ENCODE data around the gene PRR27. TPM values are rescaled to one million over a fixed set of nuclear protein-coding genes. Genes with fewer than 3 reads are reported as not detected.

The PRR27 gene
- total and polyA plus RNA-seq, 10 of the 15 experiments (the other 5 are each of a cell fraction or from before 2014, with no cell fraction given), result not detected

DNA sequence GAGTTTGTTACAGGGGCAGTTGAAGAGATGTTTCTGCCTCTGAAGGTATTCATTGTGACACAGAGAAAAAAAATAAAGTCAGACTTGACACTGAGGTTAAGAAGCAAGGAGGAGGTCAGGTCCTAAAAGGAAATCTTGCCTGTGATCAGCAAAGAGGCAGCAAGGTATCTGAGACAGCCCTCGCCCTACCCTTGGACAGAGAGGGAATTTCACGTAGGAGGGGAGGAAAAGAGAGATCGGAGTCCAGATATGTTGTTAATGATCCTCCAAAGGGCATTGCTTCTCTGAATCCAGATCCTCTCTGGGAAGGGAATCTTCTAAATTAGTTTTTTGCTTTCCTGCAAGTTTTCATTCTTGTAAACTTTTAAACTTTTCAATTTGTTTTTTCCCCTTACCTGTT, 15.3 kb upstream of the PRR27 start (continued):
- TF ChIP-seq, protein P1, sequence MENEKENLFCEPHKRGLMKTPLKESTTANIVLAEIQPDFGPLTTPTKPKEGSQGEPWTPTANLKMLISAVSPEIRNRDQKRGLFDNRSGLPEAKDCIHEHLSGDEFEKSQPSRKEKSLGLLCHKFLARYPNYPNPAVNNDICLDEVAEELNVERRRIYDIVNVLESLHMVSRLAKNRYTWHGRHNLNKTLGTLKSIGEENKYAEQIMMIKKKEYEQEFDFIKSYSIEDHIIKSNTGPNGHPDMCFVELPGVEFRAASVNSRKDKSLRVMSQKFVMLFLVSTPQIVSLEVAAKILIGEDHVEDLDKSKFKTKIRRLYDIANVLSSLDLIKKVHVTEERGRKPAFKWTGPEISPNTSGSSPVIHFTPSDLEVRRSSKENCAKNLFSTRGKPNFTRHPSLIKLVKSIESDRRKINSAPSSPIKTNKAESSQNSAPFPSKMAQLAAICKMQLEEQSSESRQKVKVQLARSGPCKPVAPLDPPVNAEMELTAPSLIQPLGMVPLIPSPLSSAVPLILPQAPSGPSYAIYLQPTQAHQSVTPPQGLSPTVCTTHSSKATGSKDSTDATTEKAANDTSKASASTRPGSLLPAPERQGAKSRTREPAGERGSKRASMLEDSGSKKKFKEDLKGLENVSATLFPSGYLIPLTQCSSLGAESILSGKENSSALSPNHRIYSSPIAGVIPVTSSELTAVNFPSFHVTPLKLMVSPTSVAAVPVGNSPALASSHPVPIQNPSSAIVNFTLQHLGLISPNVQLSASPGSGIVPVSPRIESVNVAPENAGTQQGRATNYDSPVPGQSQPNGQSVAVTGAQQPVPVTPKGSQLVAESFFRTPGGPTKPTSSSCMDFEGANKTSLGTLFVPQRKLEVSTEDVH (IDR thresholded peaks at IDR 0.05; ENCODE audit: low read depth, partially characterized antibody), result no peak
- no peak for TF ChIP-seq PAX5 (IDR thresholded peaks at IDR 0.05; ENCODE audit: borderline replicate concordance, low read depth, low read length)

DNA sequence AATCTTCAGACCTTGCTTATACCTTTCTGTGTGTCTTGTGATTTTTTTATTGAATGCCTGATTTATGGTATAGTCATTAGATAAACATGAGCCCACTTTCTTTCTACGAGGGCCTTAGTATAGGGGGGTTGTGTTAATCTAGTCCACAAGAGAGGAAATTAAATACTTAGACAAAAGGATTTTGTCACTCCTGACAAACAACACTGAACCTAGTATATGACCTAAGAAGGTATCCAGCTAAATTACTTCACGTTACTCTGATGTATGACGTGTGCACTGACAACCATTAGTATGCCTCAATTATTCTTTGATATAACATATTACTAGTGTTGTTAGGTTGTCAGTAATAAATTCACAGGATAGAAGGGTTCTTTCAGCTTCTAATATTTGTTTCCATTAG, 2.8 kb upstream of the PRR27 start:
- ChIA-PET RAD21 (ENCODE audit: unreplicated experiment) (no interaction called here), SMC1A (ENCODE audit: uncharacterized antibody, unreplicated experiment) (no interaction called here), CTCF (no interaction called here), POLR2A (no interaction called here)
- Histone ChIP-seq H3K4me2 (ENCODE audit: control insufficient read depth, insufficient read depth) (no peak overlapping the region), H3K9me3 (replicated peaks; ENCODE audit: control insufficient read depth, insufficient read depth, low read length) (no peaks in the 10 kb centered on the region), H3K4me3 (no peak overlapping the region), H3K9ac (ENCODE audit: control insufficient read depth, insufficient read depth, low read length) (no peak overlapping the region), H3K27ac (ENCODE audit: control insufficient read depth, insufficient read depth) (no peak overlapping the region), H3K27me3 (replicated peaks in 1 of 2; ENCODE audit: control insufficient read depth in 2 of 2, insufficient read depth in 2 of 2, low read length in 1 of 2) (no peaks in the 10 kb centered on the region), H2AFZ (ENCODE audit: control insufficient read depth, low read depth, low read length) (no peak overlapping the region), H3K4me1 (ENCODE audit: control insufficient read depth, insufficient read depth, low read length) (no peaks in the 10 kb centered on the region), H3K79me2 (ENCODE audit: control insufficient read depth, insufficient read depth, low read length) (no peaks in the 10 kb centered on the region), H3K36me3 (ENCODE audit: control insufficient read depth in 2 of 2, insufficient read depth in 2 of 2, low read length in 1 of 2) (no peaks in the 10 kb centered on the region), H4K20me1 (ENCODE audit: control insufficient read depth, insufficient read depth) (no peaks in the 10 kb centered on the region)
- no TSS peak for BruUV-seq (replicated peaks)
- intact Hi-C loops (cut with micrococcal nuclease; ENCODE audit: unreplicated experiment) (no loop called here), in situ Hi-C loops (cut with MboI) (no loop called here)
- DNase-seq (ENCODE audit: low read depth, low spot score) (no peak), ATAC-seq (no peak), FAIRE-seq (no peak)
- TF ChIP-seq CHD4 (IDR thresholded peaks at IDR 0.05) (no peak), GATAD2B (conservative IDR thresholded peaks at IDR 0.05; ENCODE audit: low read depth) (no peak), RAD51 (IDR thresholded peaks at IDR 0.05) (no peak), ATF2 (IDR thresholded peaks at IDR 0.05; ENCODE audit: low read length) (no peak), SKIL (IDR thresholded peaks at IDR 0.05; ENCODE audit: low read depth, poor library complexity, severe bottlenecking) (no peak), SMC3 (IDR thresholded peaks at IDR 0.05; ENCODE audit: borderline replicate concordance, low read length) (no peak)
- 2% methylated on average over 3 of the region's 3 CpGs for WGBS (ENCODE audit: insufficient coverage, insufficient replicate concordance, low lambda C conversion rate, missing lambda C conversion rate)
